GM12872 (cell line): ENCODE measurements around the gene ANP32D.
A peak's percentile ranks its signal among the peaks of the same experiment; 100 is the strongest.

Experiments used
- CTCF ChIP-seq: IDR thresholded peaks from 3 replicates; pipeline ENCODE4 v1.5.1; 2011; ENCODE audit warnings: low read depth, mild to moderate bottlenecking, low read length, moderate library complexity; ENCODE audit not compliant: insufficient read depth

The ANP32D gene

DNA sequence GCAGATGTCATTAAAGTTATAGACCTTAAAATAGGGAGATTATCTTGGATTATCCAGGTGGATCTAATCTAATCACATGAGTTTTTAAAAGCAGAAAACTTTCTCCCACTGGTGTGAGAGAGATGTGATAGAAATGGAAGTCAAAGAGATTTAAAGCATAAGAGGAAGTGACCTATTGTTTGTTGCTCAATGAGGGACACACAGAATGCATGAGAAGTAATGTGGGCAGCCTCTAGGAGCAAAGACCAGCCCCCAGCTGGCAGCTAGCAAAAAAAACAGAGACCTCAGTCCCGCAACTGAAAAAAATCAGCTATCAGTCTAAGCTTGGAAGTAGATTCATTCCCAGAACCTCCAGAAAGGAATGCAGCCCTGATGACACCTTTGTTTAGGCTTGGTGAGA lies 24.6 kb upstream of the ANP32D start:
- no peak for TF ChIP-seq CTCF

GRCh38 chr12:48451372-48451771 lies 21.0 kb upstream of the ANP32D start:
- TF ChIP-seq CTCF = no peak

DNA sequence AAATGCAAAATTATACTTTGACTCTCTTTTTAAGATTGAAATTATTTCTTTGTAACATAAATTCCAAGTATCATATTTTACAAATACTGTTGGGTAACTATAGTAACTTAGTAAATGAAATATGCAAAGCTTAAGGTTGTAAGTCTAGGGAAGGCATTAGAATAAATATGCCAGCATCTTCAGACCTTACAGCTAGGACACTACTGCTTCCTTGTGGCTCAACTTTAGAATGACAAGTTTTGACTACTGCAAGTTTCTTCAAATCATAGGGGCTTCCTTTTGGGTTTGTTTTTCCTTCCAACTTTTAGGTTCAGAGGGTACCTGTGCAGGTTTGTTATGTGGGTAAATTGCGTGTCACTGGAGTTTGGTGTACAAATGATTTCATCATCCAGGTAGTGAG lies 17.7 kb upstream of the ANP32D start:
- peak; percentile 42; the same call in 2 of the 3 replicates for TF ChIP-seq CTCF

DNA sequence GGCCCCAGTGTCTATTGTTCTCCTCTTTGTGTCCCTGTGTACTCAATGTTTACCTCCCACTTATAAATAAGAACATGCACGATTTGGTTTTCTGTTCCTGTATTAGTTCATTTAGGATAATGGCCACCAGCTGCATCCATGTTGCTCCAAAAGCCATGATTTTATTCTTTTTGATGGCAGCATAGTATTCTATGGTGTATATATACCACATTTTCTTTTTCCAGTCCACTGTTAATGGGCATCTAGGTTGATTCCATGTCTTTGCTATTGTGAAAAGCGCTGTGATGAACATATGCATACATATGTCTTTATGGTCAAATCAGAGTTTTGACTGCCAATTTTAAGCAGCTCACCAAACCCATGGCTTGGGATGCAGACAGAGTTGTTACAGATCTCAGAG lies 17.2 kb upstream of the ANP32D start:
- TF ChIP-seq CTCF = no peak

GRCh38 chr12:48459259-48459658 lies 13.1 kb upstream of the ANP32D start:
- TF ChIP-seq CTCF = no peak

DNA sequence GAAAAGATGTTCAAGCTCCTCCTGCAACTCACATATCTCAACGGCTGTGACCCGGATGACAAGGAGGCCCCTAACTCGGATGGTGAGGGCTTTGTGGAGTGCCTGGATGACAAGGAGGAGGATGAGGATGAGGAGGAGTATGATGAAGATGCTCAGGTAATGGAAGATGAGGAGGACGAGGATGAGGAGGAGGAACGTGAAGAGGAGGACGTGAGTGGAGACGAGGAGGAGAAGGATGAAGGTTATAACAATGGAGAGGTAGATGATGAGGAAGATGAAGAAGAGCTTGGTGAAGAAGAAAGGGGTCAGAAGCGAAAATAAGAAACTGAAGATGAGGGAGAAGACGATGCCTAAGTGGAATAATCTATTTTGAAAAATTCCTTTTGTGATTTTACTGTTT lies 702 bp downstream of the ANP32D start:
- TF ChIP-seq CTCF = no peak

GRCh38 chr12:48482198-48482597 lies 9.8 kb downstream of the ANP32D start, which contains the start of gene C12orf54:
TSS of gene C12orf54 (plus strand) at chr12:48482498. CDS start at chr12:48483297, 799 bp downstream.
- TF ChIP-seq CTCF = no peak

- TF ChIP-seq CTCF = no peak
Observed at GRCh38 chr12:48482930-48483329, 10.6 kb downstream of the ANP32D start.
